Peyer's patch (tissue), 4 donors: Measurements from ENCODE around the gene RDH5. TPM values are rescaled to one million over a fixed set of nuclear protein-coding genes. Genes with fewer than 3 reads are reported as not detected.

ENCODE experiments used
- DNase-seq, 3 donors: peaks; one replicate each; pipeline ENCODE4 v3.0.0-alpha.2; 2017 to 2019
- H3K27ac ChIP-seq, 4 donors: fragments of 200-600 bp; sonication (generic); one replicate each; pipeline ENCODE4 v1.5.1; 2016 to 2019
- H3K27me3 ChIP-seq, 2 donors: fragments of 200-600 bp; sonication (generic); one replicate each; pipeline ENCODE4 v1.5.1; 2019
- H3K36me3 ChIP-seq, 3 donors: fragments of 200-600 bp; sonication (generic); one replicate each; pipeline ENCODE4 v1.5.1; 2016 to 2019
- H3K4me1 ChIP-seq, 4 donors: fragments of 200-600 bp; sonication (generic); one replicate each; pipeline ENCODE4 v1.5.1; 2016 to 2019
- H3K4me3 ChIP-seq, 4 donors: fragments of 200-600 bp; sonication (generic); 1 replicate in 3 of 4; 2 replicates in 1 of 4; pipeline ENCODE4 v1.5.1; 2016 to 2019; ENCODE audit warnings: mild to moderate bottlenecking in 1 of 4
- H3K9me3 ChIP-seq, 4 donors: fragments of 200-600 bp; sonication (generic); one replicate each; pipeline ENCODE4 v1.5.1; 2016 to 2019; ENCODE audit warnings: mild to moderate bottlenecking in 1 of 4
- POLR2A ChIP-seq, 2 donors: fragments of 450-650 bp; IDR thresholded peaks; one replicate each; pipeline ENCODE4 v1.5.1; 2017; ENCODE audit warnings: antibody characterized with exemption in 2 of 2, mild to moderate bottlenecking in 2 of 2, moderate library complexity in 2 of 2
- total RNA-seq, 4 donors: library from RNA; depleted of rRNA; stranded (reverse); fragments of >200 nt; gene quantifications; one replicate each; pipeline ENCODE4 v1.1.0, GENCODE V29; 2016
- TF ChIP-seq, protein P1 (sequence below), 6 experiments: fragments of 450-650 bp in 4 of 6; fragments of 200-600 bp in 2 of 6; sonication (generic) in 1 of 6; IDR thresholded peaks; one replicate each; pipeline ENCODE4 v1.5.1; 2017 to 2019; ENCODE audit warnings: antibody characterized with exemption in 6 of 6, mild to moderate bottlenecking in 3 of 6, moderate library complexity in 1 of 6

RDH5 gene
- total RNA-seq, 4 donors from 2014 or later: 47.0 to 113 (median 90.9) TPM

DNA sequence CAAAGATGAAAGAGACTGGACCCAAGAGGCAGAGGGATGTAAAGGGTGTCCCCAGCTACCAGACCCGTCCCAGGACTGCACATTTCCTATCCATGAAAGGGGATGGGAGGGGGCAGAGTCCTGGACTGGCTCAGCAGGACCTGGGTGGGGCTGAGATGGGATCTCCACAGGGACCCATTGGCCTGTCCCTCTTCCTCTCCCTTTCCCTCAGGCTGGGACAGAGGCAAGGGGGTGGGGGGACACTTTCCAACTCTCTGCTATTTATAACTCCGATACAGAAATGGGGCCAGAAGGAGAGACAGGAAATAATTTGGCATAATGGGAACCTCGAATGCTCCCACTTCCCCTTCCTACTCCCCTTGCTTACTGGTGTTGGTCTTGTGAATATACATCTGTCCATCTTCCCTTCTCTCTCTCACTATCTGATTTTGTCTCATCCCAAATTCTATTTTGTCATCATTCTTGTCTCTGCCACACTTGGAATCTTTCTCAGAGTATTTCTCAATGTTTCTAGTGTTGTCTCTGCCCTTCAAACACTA, 11.4 kb upstream of the RDH5 start:
- Histone ChIP-seq H3K4me3 (no peak overlapping the region), H3K36me3 (no peaks in the 10 kb centered on the region), H3K4me1 (peaks cover 0 to 20% (median 6%) of the 10 kb centered on the region in 4 donors), H3K27ac (peak overlapping the region in 1 of 4 donors; percentile 63), H3K27me3 (no peaks in the 10 kb centered on the region), H3K9me3 (no peaks in the 10 kb centered on the region)
- TF ChIP-seq, protein P1, sequence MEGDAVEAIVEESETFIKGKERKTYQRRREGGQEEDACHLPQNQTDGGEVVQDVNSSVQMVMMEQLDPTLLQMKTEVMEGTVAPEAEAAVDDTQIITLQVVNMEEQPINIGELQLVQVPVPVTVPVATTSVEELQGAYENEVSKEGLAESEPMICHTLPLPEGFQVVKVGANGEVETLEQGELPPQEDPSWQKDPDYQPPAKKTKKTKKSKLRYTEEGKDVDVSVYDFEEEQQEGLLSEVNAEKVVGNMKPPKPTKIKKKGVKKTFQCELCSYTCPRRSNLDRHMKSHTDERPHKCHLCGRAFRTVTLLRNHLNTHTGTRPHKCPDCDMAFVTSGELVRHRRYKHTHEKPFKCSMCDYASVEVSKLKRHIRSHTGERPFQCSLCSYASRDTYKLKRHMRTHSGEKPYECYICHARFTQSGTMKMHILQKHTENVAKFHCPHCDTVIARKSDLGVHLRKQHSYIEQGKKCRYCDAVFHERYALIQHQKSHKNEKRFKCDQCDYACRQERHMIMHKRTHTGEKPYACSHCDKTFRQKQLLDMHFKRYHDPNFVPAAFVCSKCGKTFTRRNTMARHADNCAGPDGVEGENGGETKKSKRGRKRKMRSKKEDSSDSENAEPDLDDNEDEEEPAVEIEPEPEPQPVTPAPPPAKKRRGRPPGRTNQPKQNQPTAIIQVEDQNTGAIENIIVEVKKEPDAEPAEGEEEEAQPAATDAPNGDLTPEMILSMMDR (IDR thresholded peaks at IDR 0.05): no peak
- no peak for TF ChIP-seq POLR2A (IDR thresholded peaks at IDR 0.05)
- DNase-seq: no peak

DNA sequence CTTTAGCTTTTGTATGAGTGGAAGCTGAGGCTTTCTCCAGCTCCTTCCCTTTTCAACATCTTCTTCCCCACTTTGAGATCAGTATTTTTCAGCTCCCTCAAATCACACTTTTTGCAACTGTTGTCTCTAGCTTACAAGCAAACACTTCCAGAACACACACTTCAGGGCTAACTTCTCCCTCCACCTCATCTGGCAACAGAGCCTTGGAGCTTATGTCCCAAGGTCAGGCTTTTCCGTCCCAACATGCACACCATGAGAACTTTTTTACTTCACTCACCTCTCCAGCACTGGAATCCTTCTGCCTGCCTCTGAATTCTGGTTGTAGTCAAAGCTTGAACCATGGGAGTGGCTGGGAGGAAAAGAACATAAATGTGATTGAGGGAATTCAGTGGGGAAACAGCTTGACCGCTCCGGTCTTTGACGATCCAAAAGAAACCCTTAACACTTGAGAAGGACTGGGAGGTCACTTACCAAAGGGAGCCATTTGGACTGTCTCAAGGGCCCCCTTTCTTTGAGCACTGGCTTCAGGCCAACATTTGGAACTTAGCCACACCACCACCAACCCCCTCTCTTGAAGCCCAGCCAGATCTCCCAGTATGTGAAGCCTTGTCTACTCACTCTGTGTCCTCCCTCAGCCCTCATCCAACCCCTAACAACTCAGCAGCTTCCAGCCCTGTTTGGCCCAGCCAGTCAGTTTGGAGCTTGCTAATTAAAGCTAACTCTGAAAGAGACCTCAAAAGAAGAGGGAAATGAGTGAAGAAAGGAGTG, 8.2 kb upstream of the RDH5 start:
- Histone ChIP-seq H3K4me1 (peaks cover 0 to 34% (median 9%) of the 10 kb centered on the region in 4 donors), H3K27me3 (no peaks in the 10 kb centered on the region), H3K4me3 (no peak overlapping the region), H3K9me3 (no peaks in the 10 kb centered on the region), H3K27ac (peak overlapping the region in 2 of 4 donors; percentile 5 to 52), H3K36me3 (no peaks in the 10 kb centered on the region)
- TF ChIP-seq, protein P1 (IDR thresholded peaks at IDR 0.05): no peak
- no peak for TF ChIP-seq POLR2A (IDR thresholded peaks at IDR 0.05)
- no peak for DNase-seq

DNA sequence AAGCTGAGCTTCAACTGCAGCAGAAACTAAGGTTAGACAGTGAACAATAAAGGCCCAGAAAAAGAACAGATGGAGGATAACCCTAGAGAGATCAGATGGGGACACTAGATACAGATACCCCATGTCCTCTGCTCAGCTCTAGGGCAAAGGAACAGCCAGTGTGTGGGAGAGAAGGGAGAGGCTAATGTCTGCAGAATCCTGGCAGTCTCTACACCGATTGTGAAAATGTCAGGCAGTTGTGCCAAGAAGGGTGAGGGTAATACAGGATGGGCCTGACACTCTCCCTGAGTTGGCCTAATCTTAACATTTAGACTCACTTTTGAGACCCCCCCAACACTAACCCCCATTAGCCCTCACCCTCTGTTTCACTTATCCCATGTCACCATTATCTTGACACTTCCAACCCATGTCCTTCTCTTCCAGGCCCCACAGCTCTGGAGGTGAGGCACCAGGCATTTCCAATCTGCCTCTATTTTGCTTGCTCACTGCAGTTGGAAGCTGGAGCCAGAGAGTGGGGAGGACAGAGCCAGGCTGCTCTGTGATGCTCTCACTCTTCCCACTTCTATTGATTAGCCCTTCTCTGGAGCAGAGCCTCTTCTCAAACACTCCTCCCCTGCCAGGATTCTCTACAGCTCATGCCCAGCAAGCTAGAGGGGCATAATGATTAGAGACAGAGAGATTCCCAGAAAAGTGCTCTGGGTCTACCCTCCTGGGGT, 7.3 kb upstream of the RDH5 start:
- no peak for DNase-seq
- no peaks in the 10 kb centered on the region for H3K36me3 ChIP-seq
- TF ChIP-seq, protein P1 (IDR thresholded peaks at IDR 0.05): no peak
- TF ChIP-seq POLR2A (IDR thresholded peaks at IDR 0.05): no peak
- no peaks in the 10 kb centered on the region for H3K27me3 ChIP-seq
- H3K4me3 ChIP-seq: no peak overlapping the region
- H3K9me3 ChIP-seq: no peaks in the 10 kb centered on the region
- peak overlapping the region in 2 of 4 donors; percentile 5 to 52 for H3K27ac ChIP-seq
- H3K4me1 ChIP-seq: peaks cover 0 to 35% (median 8%) of the 10 kb centered on the region in 4 donors

DNA sequence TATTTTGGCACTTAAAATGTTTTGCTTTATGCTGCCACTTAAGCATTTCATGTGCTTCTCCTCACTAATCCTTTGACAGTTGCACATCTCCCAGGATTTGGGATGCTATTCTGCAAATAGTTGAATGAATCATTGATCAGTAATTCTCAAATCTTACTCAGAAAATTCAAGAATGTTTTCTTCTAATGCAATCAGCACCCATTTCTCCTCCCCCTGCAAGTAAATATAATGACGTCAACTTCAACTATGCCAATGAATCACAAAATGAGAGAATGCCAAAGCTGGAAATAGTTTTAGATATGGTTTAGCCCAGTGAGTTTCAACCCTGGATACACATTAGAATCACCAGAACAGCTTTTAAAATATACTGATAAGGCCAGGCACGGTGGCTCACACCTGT, 6.5 kb upstream of the RDH5 start:
- H3K4me3 ChIP-seq: no peak overlapping the region
- no peak for DNase-seq
- H3K27ac ChIP-seq: peak overlapping the region in 1 of 4 donors; percentile 52
- H3K27me3 ChIP-seq: no peaks in the 10 kb centered on the region
- TF ChIP-seq, protein P1 (IDR thresholded peaks at IDR 0.05): no peak
- no peak for TF ChIP-seq POLR2A (IDR thresholded peaks at IDR 0.05)
- H3K36me3 ChIP-seq: no peaks in the 10 kb centered on the region
- H3K9me3 ChIP-seq: no peaks in the 10 kb centered on the region
- H3K4me1 ChIP-seq: peaks cover 0 to 35% (median 8%) of the 10 kb centered on the region in 4 donors

DNA sequence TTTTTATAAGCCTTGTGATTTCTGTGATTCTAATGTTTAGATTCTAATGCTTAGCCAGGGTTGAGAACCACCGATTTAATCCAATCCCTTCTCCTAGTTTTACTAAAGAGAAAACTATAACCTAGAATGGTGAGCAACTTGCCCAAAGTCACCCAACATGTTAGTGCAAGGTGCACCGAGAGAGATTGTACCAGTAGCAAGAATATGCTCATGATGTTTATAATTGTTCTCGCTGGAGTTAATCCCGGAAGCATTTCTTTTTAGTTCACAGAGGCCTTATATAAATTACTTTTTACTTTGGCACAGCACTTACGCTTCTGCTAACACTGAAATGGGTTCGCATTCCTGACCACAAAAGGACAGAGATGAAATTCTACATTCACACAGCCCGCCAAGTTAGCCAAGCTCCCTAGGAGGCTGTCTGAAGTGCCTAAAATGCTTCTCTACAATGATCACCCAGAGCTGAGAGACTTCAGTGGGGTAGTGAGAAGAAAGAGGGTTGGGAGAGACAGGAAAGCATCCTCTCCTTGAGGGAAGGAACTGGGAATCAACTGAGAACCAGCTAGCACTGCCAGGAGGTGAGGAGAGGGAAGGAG, 4.9 kb upstream of the RDH5 start:
- H3K9me3 ChIP-seq: no peaks in the 10 kb centered on the region
- H3K4me3 ChIP-seq: peak overlapping the region; percentile 68 to 87 (median 72)
- no peak for DNase-seq
- no peaks in the 10 kb centered on the region for H3K27me3 ChIP-seq
- H3K36me3 ChIP-seq: no peaks in the 10 kb centered on the region
- TF ChIP-seq, protein P1 (IDR thresholded peaks at IDR 0.05): no peak
- TF ChIP-seq POLR2A (IDR thresholded peaks at IDR 0.05): no peak
- peak overlapping the region; percentile 90 to 99 (median 95) for H3K27ac ChIP-seq
- peaks cover 7 to 46% (median 11%) of the 10 kb centered on the region in 4 donors for H3K4me1 ChIP-seq
